Hepatocyte (in vitro differentiated cells): Measurements from ENCODE around the gene CHKB. TPM values are rescaled to one million over a fixed set of nuclear protein-coding genes. Genes with fewer than 3 reads are reported as not detected.

Source experiments
- DNase-seq: peaks from one replicate; pipeline ENCODE4 v3.0.0-alpha.2; 2016; ENCODE audit warnings: low spot score
- H2AFZ ChIP-seq: fragments of 200-600 bp; sonication (generic); 2 replicates; pipeline ENCODE4 v1.6.0; 2016; ENCODE audit warnings: antibody characterized with exemption, mild to moderate bottlenecking
- H3K27ac ChIP-seq: fragments of 200-600 bp; sonication (generic); 2 replicates; pipeline ENCODE4 v1.5.1; 2016; ENCODE audit warnings: mild to moderate bottlenecking
- H3K27me3 ChIP-seq: fragments of 200-600 bp; sonication (generic); 2 replicates; pipeline ENCODE4 v1.6.1; 2016
- H3K36me3 ChIP-seq: fragments of 200-600 bp; sonication (generic); replicated peaks from 2 replicates; pipeline ENCODE4 v1.5.1; 2016; ENCODE audit warnings: low read depth; ENCODE audit not compliant: insufficient read depth
- H3K4me1 ChIP-seq: fragments of 200-600 bp; sonication (generic); 2 replicates; pipeline ENCODE4 v1.5.1; 2016; ENCODE audit warnings: mild to moderate bottlenecking, moderate library complexity; ENCODE audit not compliant: insufficient read depth
- H3K4me2 ChIP-seq: fragments of 200-600 bp; sonication (generic); 2 replicates; pipeline ENCODE4 v1.6.0; 2016
- H3K4me3 ChIP-seq: fragments of 200-600 bp; sonication (generic); 2 replicates; pipeline ENCODE4 v1.5.1; 2016; ENCODE audit warnings: mild to moderate bottlenecking
- H3K79me2 ChIP-seq: fragments of 200-600 bp; sonication (generic); 2 replicates; pipeline ENCODE4 v1.6.0; 2017; ENCODE audit warnings: mild to moderate bottlenecking
- H3K9me2 ChIP-seq: fragments of 200-600 bp; sonication (generic); replicated peaks from 2 replicates; pipeline ENCODE4 v1.6.0; 2017; ENCODE audit warnings: mild to moderate bottlenecking; ENCODE audit not compliant: insufficient read depth
- H3K9me3 ChIP-seq: fragments of 200-600 bp; sonication (generic); 2 replicates; pipeline ENCODE4 v1.5.1; 2016; ENCODE audit warnings: low read depth, mild to moderate bottlenecking
- H4K20me1 ChIP-seq: fragments of 200-600 bp; sonication (generic); 2 replicates; pipeline ENCODE4 v1.6.0; 2016; ENCODE audit warnings: mild to moderate bottlenecking; ENCODE audit not compliant: insufficient read depth, poor library complexity, severe bottlenecking
- EZH2 ChIP-seq: fragments of 200-600 bp; sonication (generic); IDR thresholded peaks from 2 replicates; pipeline ENCODE4 v1.6.1; 2016; ENCODE audit warnings: antibody characterized with exemption, mild to moderate bottlenecking, borderline replicate concordance
- EZH2phosphoT487 ChIP-seq: fragments of 200-600 bp; sonication (generic); IDR thresholded peaks from one replicate; pipeline ENCODE4 v1.6.1; 2018; ENCODE audit warnings: antibody characterized with exemption, mild to moderate bottlenecking, low read depth, moderate library complexity; ENCODE audit not compliant: unreplicated experiment, severe bottlenecking
- WGBS: methylation state at CpG from one replicate; pipeline ENCODE4 v1.1.6; 2016; ENCODE audit warnings: low lambda C conversion rate; ENCODE audit errors: missing lambda C conversion rate; 5-methylcytosine and 5-hydroxymethylcytosine counted together
- polyA plus RNA-seq: library from polyadenylated mRNA; unstranded; fragments of >200 nt; fragmentation: Nextera tagmentation; extraction: Ambion mirVana; gene quantifications from 2 replicates; pipeline ENCODE4 v1.2.1, GENCODE V29; 2016
- total RNA-seq: library from RNA; depleted of rRNA; stranded (reverse); fragments of >200 nt; gene quantifications from 2 replicates; pipeline ENCODE4 v1.2.3, GENCODE V29; 2014
- TF ChIP-seq, protein P1 (sequence below): fragments of 200-600 bp; sonication (generic); IDR thresholded peaks from 2 replicates; pipeline ENCODE4 v1.5.1; 2016; ENCODE audit warnings: antibody characterized with exemption, mild to moderate bottlenecking; ENCODE audit not compliant: poor library complexity

CHKB gene
- total and polyA plus RNA-seq, 2 experiments from 2014 or later: 54.9 to 89.7 TPM

DNA sequence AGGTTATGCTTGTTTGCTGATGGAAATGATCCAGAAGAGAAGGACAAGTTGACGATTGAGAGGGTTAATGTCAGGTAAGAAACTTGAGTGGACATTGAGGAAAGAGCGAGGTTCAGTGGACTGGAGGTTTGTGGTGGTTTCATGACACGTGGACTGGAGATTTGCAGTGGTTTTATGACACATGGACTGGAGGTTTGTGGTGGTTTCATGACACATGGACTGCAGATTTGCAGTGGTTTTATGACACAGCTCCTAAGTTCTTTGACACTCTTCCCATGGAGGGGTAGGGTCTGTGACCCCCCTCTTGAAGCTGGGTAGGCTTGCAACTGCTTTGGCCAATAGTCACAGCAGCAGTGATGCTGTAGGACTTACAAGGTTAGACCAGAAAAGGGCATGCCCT is 12.5 kb upstream of the CHKB start:
- Histone ChIP-seq H2AFZ (no peak overlapping the region), H3K9me2 (no peaks in the 10 kb centered on the region), H3K27me3 (no peaks in the 10 kb centered on the region), H3K27ac (no peak overlapping the region), H3K4me2 (no peak overlapping the region), H3K4me1 (no peaks in the 10 kb centered on the region), H3K4me3 (no peak overlapping the region), H4K20me1 (no peaks in the 10 kb centered on the region), H3K9me3 (no peaks in the 10 kb centered on the region), H3K36me3 (no peaks in the 10 kb centered on the region), H3K79me2 (no peaks in the 10 kb centered on the region)
- 89% methylated on average over 3 of the region's 3 CpGs for WGBS
- no peak for TF ChIP-seq EZH2phosphoT487
- TF ChIP-seq, protein P1, sequence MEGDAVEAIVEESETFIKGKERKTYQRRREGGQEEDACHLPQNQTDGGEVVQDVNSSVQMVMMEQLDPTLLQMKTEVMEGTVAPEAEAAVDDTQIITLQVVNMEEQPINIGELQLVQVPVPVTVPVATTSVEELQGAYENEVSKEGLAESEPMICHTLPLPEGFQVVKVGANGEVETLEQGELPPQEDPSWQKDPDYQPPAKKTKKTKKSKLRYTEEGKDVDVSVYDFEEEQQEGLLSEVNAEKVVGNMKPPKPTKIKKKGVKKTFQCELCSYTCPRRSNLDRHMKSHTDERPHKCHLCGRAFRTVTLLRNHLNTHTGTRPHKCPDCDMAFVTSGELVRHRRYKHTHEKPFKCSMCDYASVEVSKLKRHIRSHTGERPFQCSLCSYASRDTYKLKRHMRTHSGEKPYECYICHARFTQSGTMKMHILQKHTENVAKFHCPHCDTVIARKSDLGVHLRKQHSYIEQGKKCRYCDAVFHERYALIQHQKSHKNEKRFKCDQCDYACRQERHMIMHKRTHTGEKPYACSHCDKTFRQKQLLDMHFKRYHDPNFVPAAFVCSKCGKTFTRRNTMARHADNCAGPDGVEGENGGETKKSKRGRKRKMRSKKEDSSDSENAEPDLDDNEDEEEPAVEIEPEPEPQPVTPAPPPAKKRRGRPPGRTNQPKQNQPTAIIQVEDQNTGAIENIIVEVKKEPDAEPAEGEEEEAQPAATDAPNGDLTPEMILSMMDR: no peak
- TF ChIP-seq EZH2: no peak
- DNase-seq: no peak

DNA sequence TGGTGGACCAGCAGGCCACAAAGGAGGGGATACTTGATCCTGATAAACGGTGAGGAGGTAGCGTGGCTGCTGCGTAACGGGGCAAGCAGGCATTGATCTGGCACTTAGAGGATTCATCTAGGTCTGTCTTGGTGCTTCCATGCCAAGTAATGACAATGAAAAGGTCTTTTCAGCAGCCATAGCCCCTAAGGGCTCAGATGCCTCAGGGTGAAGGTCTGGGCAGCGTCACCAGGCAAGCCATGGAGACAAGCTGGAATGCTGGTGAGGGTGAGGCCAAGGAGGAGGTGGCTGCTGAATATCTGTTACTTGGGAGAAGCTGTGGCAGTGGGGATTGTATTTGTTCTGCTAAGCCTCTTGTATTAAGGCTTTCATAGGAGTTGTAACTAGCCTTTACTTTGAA is 4.8 kb upstream of the CHKB start:
- Histone ChIP-seq H3K79me2 (peaks cover 5% of the 10 kb centered on the region), H3K27ac (no peak overlapping the region), H3K9me3 (no peaks in the 10 kb centered on the region), H3K4me1 (peaks cover 6% of the 10 kb centered on the region), H3K4me2 (no peak overlapping the region), H3K4me3 (no peak overlapping the region), H2AFZ (no peak overlapping the region), H4K20me1 (no peaks in the 10 kb centered on the region), H3K27me3 (no peaks in the 10 kb centered on the region), H3K36me3 (no peaks in the 10 kb centered on the region), H3K9me2 (no peaks in the 10 kb centered on the region)
- no peak for TF ChIP-seq EZH2phosphoT487
- no peak for TF ChIP-seq EZH2
- TF ChIP-seq, protein P1: no peak
- DNase-seq: no peak
- 76% methylated on average over 5 of the region's 5 CpGs for WGBS

DNA sequence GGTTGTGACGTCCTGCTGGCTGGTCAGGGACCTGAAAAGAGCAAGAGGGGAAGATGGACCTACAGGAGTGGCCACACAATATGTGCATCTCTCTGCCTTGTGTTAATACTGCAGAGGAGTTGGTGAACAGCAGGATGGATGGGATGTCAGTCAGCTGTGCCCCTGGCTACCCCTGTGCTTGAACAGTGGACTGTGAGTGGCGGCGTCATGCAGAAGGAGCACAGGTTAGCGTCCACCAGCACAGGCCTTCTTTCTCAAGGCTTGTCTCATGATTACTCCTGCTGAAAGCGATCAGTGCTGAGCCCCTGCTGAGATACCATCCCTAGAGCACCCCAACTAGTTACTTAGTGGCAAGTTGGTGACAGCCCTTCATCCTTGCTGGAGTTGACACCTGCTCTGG is 3.8 kb upstream of the CHKB start:
- H3K27ac ChIP-seq: no peak overlapping the region
- 71% methylated on average over 5 of the region's 5 CpGs for whole genome bisulfite sequencing
- peaks cover 12% of the 10 kb centered on the region for H3K79me2 ChIP-seq
- H3K4me1 ChIP-seq: peaks cover 11% of the 10 kb centered on the region
- no peaks in the 10 kb centered on the region for H4K20me1 ChIP-seq
- H3K36me3 ChIP-seq: no peaks in the 10 kb centered on the region
- H3K27me3 ChIP-seq: no peaks in the 10 kb centered on the region
- no peak overlapping the region for H3K4me2 ChIP-seq
- no peak overlapping the region for H2AFZ ChIP-seq
- no peaks in the 10 kb centered on the region for H3K9me3 ChIP-seq
- no peak for DNase-seq
- no peaks in the 10 kb centered on the region for H3K9me2 ChIP-seq
- no peak overlapping the region for H3K4me3 ChIP-seq
- TF ChIP-seq EZH2phosphoT487 (no peak), EZH2 (no peak)
- TF ChIP-seq, protein P1: no peak

DNA sequence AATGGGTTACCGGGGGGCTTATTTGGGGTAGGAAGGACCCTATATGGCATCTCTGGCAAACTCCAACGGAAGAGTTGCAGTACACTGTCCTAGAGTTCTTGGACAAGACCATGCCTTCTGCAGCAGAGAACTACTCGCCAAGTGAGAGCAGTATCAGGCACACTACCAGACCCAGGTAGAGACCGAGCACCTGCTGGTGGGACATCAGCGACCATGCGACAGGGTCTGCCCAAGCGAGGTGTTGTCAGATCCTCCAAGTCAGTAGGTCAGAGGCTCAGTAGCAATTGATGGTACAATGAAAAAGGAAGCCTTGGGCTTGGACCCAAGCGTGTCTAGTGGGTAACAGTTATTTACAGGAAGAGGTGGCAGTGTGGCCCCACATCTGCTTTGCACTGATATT is 3.1 kb upstream of the CHKB start:
- no peaks in the 10 kb centered on the region for H3K36me3 ChIP-seq
- H3K79me2 ChIP-seq: peaks cover 18% of the 10 kb centered on the region
- H3K27me3 ChIP-seq: no peaks in the 10 kb centered on the region
- H3K9me2 ChIP-seq: no peaks in the 10 kb centered on the region
- H3K4me3 ChIP-seq: no peak overlapping the region
- H3K4me1 ChIP-seq: peaks cover 13% of the 10 kb centered on the region
- DNase-seq: no peak
- no peak overlapping the region for H3K4me2 ChIP-seq
- H4K20me1 ChIP-seq: no peaks in the 10 kb centered on the region
- WGBS: 92% methylated on average over 8 of the region's 8 CpGs
- TF ChIP-seq, protein P1: no peak
- TF ChIP-seq EZH2phosphoT487: no peak
- no peak for TF ChIP-seq EZH2
- H2AFZ ChIP-seq: no peak overlapping the region
- H3K27ac ChIP-seq: no peak overlapping the region
- H3K9me3 ChIP-seq: no peaks in the 10 kb centered on the region
